ENCODE measurements around the gene PHF5A.
"Not testable (repeated sequence)": the region's sequence is repeated elsewhere in the genome, so short reads cannot be mapped to it uniquely, and the experiment has no call there.

- TF ChIP-seq, protein P1, sequence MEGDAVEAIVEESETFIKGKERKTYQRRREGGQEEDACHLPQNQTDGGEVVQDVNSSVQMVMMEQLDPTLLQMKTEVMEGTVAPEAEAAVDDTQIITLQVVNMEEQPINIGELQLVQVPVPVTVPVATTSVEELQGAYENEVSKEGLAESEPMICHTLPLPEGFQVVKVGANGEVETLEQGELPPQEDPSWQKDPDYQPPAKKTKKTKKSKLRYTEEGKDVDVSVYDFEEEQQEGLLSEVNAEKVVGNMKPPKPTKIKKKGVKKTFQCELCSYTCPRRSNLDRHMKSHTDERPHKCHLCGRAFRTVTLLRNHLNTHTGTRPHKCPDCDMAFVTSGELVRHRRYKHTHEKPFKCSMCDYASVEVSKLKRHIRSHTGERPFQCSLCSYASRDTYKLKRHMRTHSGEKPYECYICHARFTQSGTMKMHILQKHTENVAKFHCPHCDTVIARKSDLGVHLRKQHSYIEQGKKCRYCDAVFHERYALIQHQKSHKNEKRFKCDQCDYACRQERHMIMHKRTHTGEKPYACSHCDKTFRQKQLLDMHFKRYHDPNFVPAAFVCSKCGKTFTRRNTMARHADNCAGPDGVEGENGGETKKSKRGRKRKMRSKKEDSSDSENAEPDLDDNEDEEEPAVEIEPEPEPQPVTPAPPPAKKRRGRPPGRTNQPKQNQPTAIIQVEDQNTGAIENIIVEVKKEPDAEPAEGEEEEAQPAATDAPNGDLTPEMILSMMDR (IDR thresholded peaks at IDR 0.05) = not testable (repeated sequence)
- TF ChIP-seq POLR2A (IDR thresholded peaks at IDR 0.05) = not testable (repeated sequence)
Observed at GRCh38 chr22:41460071-41460470, 8.4 kb downstream of the PHF5A start.

Data from lower leg skin (tissue), 3 donors.